Ovary (tissue), 9 donors: ENCODE results near the gene MAGI1. TPM values are rescaled to one million over a fixed set of nuclear protein-coding genes. Genes with fewer than 3 reads are reported as not detected.

Source experiments
- DNase-seq, 5 donors: peaks; one replicate each; pipeline ENCODE4 v3.0.0-alpha.2; 2019 to 2020
- H3K27ac ChIP-seq, 2 donors: fragments of 200-600 bp; one replicate each; pipeline versions ENCODE4 v1.5.1 to v1.8.0; 2019 to 2022
- H3K27me3 ChIP-seq: fragments of 200-600 bp; one replicate; pipeline ENCODE4 v1.8.0; 2022
- H3K36me3 ChIP-seq: fragments of 200-600 bp; sonication (generic); one replicate; pipeline ENCODE4 v1.5.1; 2019
- H3K4me1 ChIP-seq: one replicate; pipeline ENCODE4 v1.8.1; 2013; ENCODE audit warnings: mild to moderate bottlenecking, moderate library complexity; ENCODE audit not compliant: insufficient read depth
- H3K4me3 ChIP-seq: fragments of 200-600 bp; sonication (generic); one replicate; pipeline ENCODE4 v1.5.1; 2017
- H3K9me3 ChIP-seq, 2 donors: fragments of 200-600 bp in 1 of 2; sonication (generic) in 1 of 2; one replicate each; pipeline versions ENCODE4 v1.5.1 to v1.8.1; 2013 to 2019; ENCODE audit warnings: mild to moderate bottlenecking in 1 of 2, moderate library complexity in 1 of 2
- EP300 ChIP-seq: sonication (generic); formaldehyde crosslinking; IDR thresholded peaks from one replicate; pipeline ENCODE4 v1.6.1; 2017; ENCODE audit warnings: antibody characterized with exemption
- POLR2A ChIP-seq: fragments of 450-650 bp; IDR thresholded peaks from one replicate; pipeline ENCODE4 v1.6.1; 2017; ENCODE audit warnings: antibody characterized with exemption, mild to moderate bottlenecking, moderate library complexity
- WGBS, 3 donors: extraction: QIAGEN DNeasy Blood & Tissue Kit in 1 of 3; methylation state at CpG; one replicate each; pipeline versions ENCODE4 v1.1.5 to v1.1.7; 2013 to 2017; 5-methylcytosine and 5-hydroxymethylcytosine counted together
- intact Hi-C, 4 donors: fragments of 100-400 bp; cut with DNase I; formaldehyde crosslinking; loops; one replicate each; pipeline versions ENCODE4 v1.11.0 to v1.15.1; 2022 to 2023
- polyA plus RNA-seq, 2 donors: library from polyadenylated mRNA; stranded (reverse); fragments of 200-250 nt in 1 of 2; fragments of 350-450 nt in 1 of 2; fragmentation: Illumina TruSeq in 1 of 2; extraction: RNeasy Lipid Tissue Mini Kit (QIAGEN cat#74804) in 1 of 2; gene quantifications; one replicate each; pipeline ENCODE4 v1.2.3, GENCODE V29; 2013 to 2014
- total RNA-seq, 7 donors: library from RNA; depleted of rRNA in 2 of 7; stranded (reverse); fragments of >200 nt in 2 of 7; fragmentation: NEBNext Ultra II Directional in 3 of 7; extraction: Animal tissue kit (Norgen Biotek cat#: 25700) in 3 of 7; gene quantifications; one replicate each; pipeline versions ENCODE4 v1.1.0 to v1.2.4, GENCODE V29; 2016 to 2023
- TF ChIP-seq, protein P1 (sequence below), 3 donors: fragments of 450-650 bp in 2 of 3; fragments of 200-600 bp in 1 of 3; IDR thresholded peaks; one replicate each; pipeline versions ENCODE4 v1.5.1 to v1.8.0; 2016 to 2022; ENCODE audit warnings: antibody characterized with exemption in 3 of 3, mild to moderate bottlenecking in 1 of 3
- donor health status: DM: no; HTN: no; CAD: no; lungs with moderate emphysema.
- donor health status: DM: no; HTN: no; CAD: no.
- donor health status: Bipolar disorder and iron deficiency.
- donor health status: DM: yes; HTN: yes; CAD: no.
- donor health status: DM: no; HTN: no; CAD: no.
- donor health status: DM: yes; HTN: yes; CAD: no.

Gene MAGI1
- total and polyA plus RNA-seq, 9 donors, result 5.5 to 35.7 (median 8.7) TPM

DNA sequence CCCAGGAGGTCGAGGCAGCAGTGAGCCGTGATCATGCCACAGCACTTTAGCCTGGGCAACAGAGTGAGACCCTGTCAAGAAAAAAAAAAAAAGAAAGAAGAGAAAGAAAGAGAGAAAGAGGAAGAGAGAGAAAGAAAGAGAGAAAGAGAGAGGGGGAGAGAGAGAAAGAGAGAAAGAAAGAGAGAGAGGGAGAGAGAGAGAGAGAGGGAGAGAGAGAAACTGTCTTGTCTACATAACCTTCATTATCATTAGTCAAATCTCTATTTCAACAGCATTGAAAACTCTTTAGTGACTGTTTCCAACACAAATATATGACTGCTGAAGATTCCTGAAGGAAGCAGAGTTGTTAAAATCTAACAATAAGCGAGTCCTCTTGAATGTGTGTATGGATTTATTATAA, 304.3 kb downstream of the MAGI1 start:
- DNase-seq, result no peak
- H3K36me3 ChIP-seq, result no peaks in the 10 kb centered on the region
- no peak for TF ChIP-seq POLR2A
- TF ChIP-seq, protein P1, sequence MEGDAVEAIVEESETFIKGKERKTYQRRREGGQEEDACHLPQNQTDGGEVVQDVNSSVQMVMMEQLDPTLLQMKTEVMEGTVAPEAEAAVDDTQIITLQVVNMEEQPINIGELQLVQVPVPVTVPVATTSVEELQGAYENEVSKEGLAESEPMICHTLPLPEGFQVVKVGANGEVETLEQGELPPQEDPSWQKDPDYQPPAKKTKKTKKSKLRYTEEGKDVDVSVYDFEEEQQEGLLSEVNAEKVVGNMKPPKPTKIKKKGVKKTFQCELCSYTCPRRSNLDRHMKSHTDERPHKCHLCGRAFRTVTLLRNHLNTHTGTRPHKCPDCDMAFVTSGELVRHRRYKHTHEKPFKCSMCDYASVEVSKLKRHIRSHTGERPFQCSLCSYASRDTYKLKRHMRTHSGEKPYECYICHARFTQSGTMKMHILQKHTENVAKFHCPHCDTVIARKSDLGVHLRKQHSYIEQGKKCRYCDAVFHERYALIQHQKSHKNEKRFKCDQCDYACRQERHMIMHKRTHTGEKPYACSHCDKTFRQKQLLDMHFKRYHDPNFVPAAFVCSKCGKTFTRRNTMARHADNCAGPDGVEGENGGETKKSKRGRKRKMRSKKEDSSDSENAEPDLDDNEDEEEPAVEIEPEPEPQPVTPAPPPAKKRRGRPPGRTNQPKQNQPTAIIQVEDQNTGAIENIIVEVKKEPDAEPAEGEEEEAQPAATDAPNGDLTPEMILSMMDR (IDR thresholded peaks at IDR 0.05), result no peak
- TF ChIP-seq EP300, result no peak
- intact Hi-C loops, result loop anchor here in 2 of 4 donors (5.0 kb wide), 1 partner anchor 1202 kb away; no protein-coding TSS in a partner anchor
- no peak overlapping the region for H3K27ac ChIP-seq
- H3K4me1 ChIP-seq, result no peaks in the 10 kb centered on the region
- no peaks in the 10 kb centered on the region for H3K9me3 ChIP-seq
- H3K27me3 ChIP-seq, result no peaks in the 10 kb centered on the region
- WGBS, 3 donors, result 84 to 93% (median 91%) methylated on average over 3 of the region's 3 CpGs
- no peak overlapping the region for H3K4me3 ChIP-seq

DNA sequence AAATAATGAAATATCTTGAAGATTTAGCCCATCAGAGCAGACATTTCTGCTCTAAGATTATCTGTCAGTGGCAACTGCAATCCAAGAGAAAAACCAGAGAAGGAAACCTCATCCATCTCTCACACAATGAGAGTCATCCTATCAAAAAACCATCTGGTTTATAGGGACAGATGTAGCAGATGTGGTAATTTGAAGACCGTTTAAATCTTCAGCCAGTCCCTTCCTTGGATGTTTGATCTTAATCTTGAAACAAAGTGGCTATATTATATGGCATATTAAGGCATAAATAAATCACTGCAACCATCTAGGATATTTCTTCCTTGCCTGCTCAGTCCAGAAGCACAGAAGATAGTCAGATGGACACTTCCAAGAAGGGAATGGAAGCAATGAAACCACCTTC, 305.3 kb downstream of the MAGI1 start:
- intact Hi-C loops, result loop anchor here in 2 of 4 donors (5.0 kb wide), 1 partner anchor 1201 kb away; no protein-coding TSS in a partner anchor

DNA sequence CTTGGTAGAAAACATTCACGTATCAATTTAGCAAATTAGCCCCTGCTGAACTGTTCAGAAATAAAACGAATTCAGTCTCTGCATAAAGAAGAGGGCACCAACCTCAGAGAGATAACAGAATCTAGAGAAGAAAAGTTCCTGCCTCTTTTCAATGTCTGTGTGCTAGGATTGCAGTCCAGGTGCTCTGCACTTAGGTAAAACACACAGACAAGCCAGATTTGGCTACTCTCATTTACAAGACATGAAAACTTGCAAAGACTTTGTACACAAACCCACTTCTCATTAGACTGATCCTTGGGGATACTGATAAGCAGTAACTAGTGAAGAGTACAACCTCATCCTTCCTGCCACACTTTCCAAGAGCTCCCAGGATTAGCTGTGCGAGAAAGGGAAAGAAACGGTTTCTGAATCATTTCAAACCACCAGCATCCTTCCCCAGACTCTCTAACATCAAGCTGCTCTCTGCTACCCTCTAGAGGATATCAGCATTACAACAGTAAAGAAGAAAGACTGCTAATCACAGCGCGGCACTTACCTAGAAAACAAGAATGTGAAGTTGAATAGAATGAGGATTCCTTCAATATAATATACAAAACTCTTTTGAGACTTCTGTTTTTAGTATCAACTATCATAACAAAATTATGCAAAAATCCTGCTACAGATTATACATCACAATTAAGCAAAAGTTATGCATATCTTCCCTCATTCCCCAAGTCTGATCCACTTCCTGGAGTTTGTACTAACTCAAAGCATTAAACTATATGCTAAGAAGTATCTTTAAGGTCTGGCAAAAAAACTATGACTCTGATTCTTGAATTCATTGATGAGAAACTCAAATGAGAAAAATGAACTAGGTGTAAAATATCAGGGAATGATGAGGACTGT, 306.4 kb downstream of the MAGI1 start:
- TF ChIP-seq POLR2A, result no peak
- TF ChIP-seq, protein P1 (IDR thresholded peaks at IDR 0.05), result peak; percentile 49 to 53 (median 52)
- Histone ChIP-seq H3K27ac (no peak overlapping the region), H3K4me3 (no peak overlapping the region), H3K36me3 (no peaks in the 10 kb centered on the region), H3K9me3 (no peaks in the 10 kb centered on the region), H3K27me3 (no peaks in the 10 kb centered on the region), H3K4me1 (no peaks in the 10 kb centered on the region)
- DNase-seq, result peak in 1 of 5 donors; percentile 21
- intact Hi-C loops, result loop anchor here in 2 of 4 donors (5.0 kb wide), 1 partner anchor 1200 kb away; no protein-coding TSS in a partner anchor
- WGBS, 3 donors, result 28 to 31% (median 30%) methylated on average over 6 of the region's 6 CpGs

More for the DNA sequence above, 305.3 kb downstream of the MAGI1 start:
- H3K27me3 ChIP-seq, result no peaks in the 10 kb centered on the region
- H3K9me3 ChIP-seq, result no peaks in the 10 kb centered on the region
- DNase-seq, result no peak
- no peaks in the 10 kb centered on the region for H3K4me1 ChIP-seq
- H3K4me3 ChIP-seq, result no peak overlapping the region
- no peak overlapping the region for H3K27ac ChIP-seq
- no peaks in the 10 kb centered on the region for H3K36me3 ChIP-seq
- TF ChIP-seq EP300 (no peak), POLR2A (no peak)
- TF ChIP-seq, protein P1 (IDR thresholded peaks at IDR 0.05), result no peak
- 84 to 88% (median 86%) methylated on average over 1 of the region's 1 CpG for WGBS, 3 donors

DNA sequence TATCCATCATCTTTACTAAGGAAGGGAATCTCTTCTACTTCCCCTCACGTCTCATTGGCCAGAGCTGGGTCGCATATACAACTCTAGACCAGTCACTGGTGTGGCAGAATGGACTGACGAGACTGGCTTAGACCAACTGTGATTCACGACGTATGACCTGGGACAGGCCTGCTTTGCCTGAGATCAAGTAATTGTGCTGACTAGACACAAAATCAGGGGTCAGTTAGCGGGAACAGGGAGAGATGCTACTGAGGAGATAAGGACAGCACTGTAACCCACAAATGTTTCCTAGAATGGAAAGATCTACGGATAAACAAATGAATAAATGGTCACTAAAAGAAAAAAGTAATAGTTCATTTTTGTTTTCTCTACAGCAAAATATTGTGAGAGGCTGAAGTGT, 308.3 kb downstream of the MAGI1 start:
- 97 to 98% (median 97%) methylated on average over 7 of the region's 7 CpGs for WGBS, 3 donors
- intact Hi-C loops, result loop anchor here in 2 of 4 donors (5.0 kb wide), 1 partner anchor 1198 kb away; no protein-coding TSS in a partner anchor
- no peak overlapping the region for H3K27ac ChIP-seq

More for the DNA sequence above, 308.3 kb downstream of the MAGI1 start:
- H3K27me3 ChIP-seq, result no peaks in the 10 kb centered on the region
- no peak for DNase-seq
- TF ChIP-seq, protein P1 (IDR thresholded peaks at IDR 0.05), result no peak
- no peak for TF ChIP-seq POLR2A
- H3K9me3 ChIP-seq, result no peaks in the 10 kb centered on the region
- no peaks in the 10 kb centered on the region for H3K4me1 ChIP-seq
- no peaks in the 10 kb centered on the region for H3K36me3 ChIP-seq
- no peak overlapping the region for H3K4me3 ChIP-seq
